Mesenchymal stem cell (in vitro differentiated cells and primary cell): ENCODE results near the gene NEU4.

Experiments
- DNase-seq: peaks from one replicate; pipeline ENCODE4 v3.0.0-alpha.2; 2013
- H2AFZ ChIP-seq: one replicate; pipeline ENCODE4 v1.6.1; 2013; ENCODE audit warnings: low read depth, mild to moderate bottlenecking, control low read depth, inconsistent platforms, low read length, moderate library complexity
- H2AK5ac ChIP-seq: 2 replicates; pipeline ENCODE4 v1.6.1; 2013; ENCODE audit warnings: low read length, moderate library complexity, mild to moderate bottlenecking, inconsistent platforms; ENCODE audit not compliant: severe bottlenecking
- H2BK120ac ChIP-seq: one replicate; pipeline ENCODE4 v1.6.1; 2013; ENCODE audit warnings: low read depth, mild to moderate bottlenecking, inconsistent platforms, low read length, moderate library complexity
- H2BK12ac ChIP-seq, 2 experiments: one replicate each; pipeline ENCODE4 v1.6.1; 2013; ENCODE audit warnings: inconsistent platforms in 2 of 2, low read length in 2 of 2, mild to moderate bottlenecking in 2 of 2, moderate library complexity in 2 of 2, control low read depth in 1 of 2
- H2BK15ac ChIP-seq: one replicate; pipeline ENCODE4 v1.6.1; 2013; ENCODE audit warnings: mild to moderate bottlenecking, low read depth, inconsistent platforms; ENCODE audit not compliant: poor library complexity, severe bottlenecking
- H2BK5ac ChIP-seq: 2 replicates; pipeline ENCODE4 v1.6.1; 2013; ENCODE audit warnings: low read depth, mild to moderate bottlenecking, low read length, control low read depth, inconsistent platforms; ENCODE audit not compliant: poor library complexity, severe bottlenecking
- H3K14ac ChIP-seq, 2 experiments: one replicate each; pipeline ENCODE4 v1.6.1; 2013; ENCODE audit warnings: inconsistent platforms in 2 of 2, low read length in 2 of 2, control low read depth in 1 of 2, mild to moderate bottlenecking in 1 of 2, moderate library complexity in 1 of 2
- H3K18ac ChIP-seq, 2 experiments: one replicate each; pipeline ENCODE4 v1.6.1; 2013; ENCODE audit warnings: inconsistent platforms in 2 of 2, low read length in 2 of 2, control low read depth in 1 of 2, low read depth in 1 of 2, mild to moderate bottlenecking in 1 of 2
- H3K23ac ChIP-seq, 2 experiments: one replicate each; pipeline ENCODE4 v1.6.1; 2013; ENCODE audit warnings: inconsistent platforms in 2 of 2, low read length in 2 of 2, mild to moderate bottlenecking in 2 of 2, moderate library complexity in 2 of 2, control low read depth in 1 of 2
- H3K27ac ChIP-seq: 2 replicates; pipeline ENCODE4 v1.5.1; 2013; ENCODE audit warnings: mild to moderate bottlenecking, moderate library complexity, low read length, control low read depth, inconsistent platforms; ENCODE audit not compliant: poor library complexity, severe bottlenecking
- H3K27me3 ChIP-seq, 2 experiments: 2 replicates each; pipeline versions ENCODE4 v1.6.1 to v1.7.0; 2013; ENCODE audit warnings: low read length in 2 of 2, mild to moderate bottlenecking in 2 of 2, moderate library complexity in 2 of 2, control low read depth in 1 of 2, inconsistent platforms in 1 of 2; ENCODE audit not compliant: control insufficient read depth in 1 of 2, insufficient read depth in 1 of 2
- H3K36me3 ChIP-seq, 2 experiments: 2 replicates each; pipeline versions ENCODE4 v1.6.1 to v1.7.0; 2013; ENCODE audit warnings: low read length in 2 of 2, control low read depth in 1 of 2, inconsistent platforms in 1 of 2, low read depth in 1 of 2, mild to moderate bottlenecking in 1 of 2; ENCODE audit not compliant: insufficient read depth in 2 of 2, control insufficient read depth in 1 of 2
- H3K4ac ChIP-seq, 2 experiments: one replicate each; pipeline ENCODE4 v1.6.1; 2013; ENCODE audit warnings: inconsistent platforms in 2 of 2, low read length in 2 of 2, mild to moderate bottlenecking in 2 of 2, moderate library complexity in 2 of 2, control low read depth in 1 of 2, low read depth in 1 of 2
- H3K4me1 ChIP-seq: 2 replicates; pipeline ENCODE4 v1.6.1; 2013; ENCODE audit warnings: low read depth, low read length, control low read depth; ENCODE audit not compliant: control insufficient read depth, insufficient read depth
- H3K4me2 ChIP-seq: 2 replicates; pipeline ENCODE4 v1.6.1; 2013; ENCODE audit warnings: low read length, mild to moderate bottlenecking, inconsistent platforms; ENCODE audit not compliant: poor library complexity, severe bottlenecking
- H3K4me3 ChIP-seq, 2 experiments: 2 replicates each; pipeline versions ENCODE4 v1.5.1 to v1.7.0; 2013; ENCODE audit warnings: low read length in 2 of 2, mild to moderate bottlenecking in 2 of 2, control low read depth in 1 of 2, low read depth in 1 of 2; ENCODE audit not compliant: insufficient read depth in 1 of 2
- H3K79me1 ChIP-seq: replicated peaks from 2 replicates; pipeline ENCODE4 v1.6.1; 2013; ENCODE audit warnings: mild to moderate bottlenecking, control low read depth, low read length, inconsistent platforms; ENCODE audit not compliant: poor library complexity, severe bottlenecking
- H3K9ac ChIP-seq: 2 replicates; pipeline ENCODE4 v1.7.0; 2013; ENCODE audit warnings: mild to moderate bottlenecking, low read length, moderate library complexity
- H3K9me3 ChIP-seq: 2 replicates; pipeline ENCODE4 v1.7.0; 2013; ENCODE audit warnings: mild to moderate bottlenecking, low read length; ENCODE audit not compliant: control insufficient read depth
- H4K8ac ChIP-seq: one replicate; pipeline ENCODE4 v1.6.1; 2013; ENCODE audit warnings: inconsistent platforms, mild to moderate bottlenecking, low read length, moderate library complexity
- H4K91ac ChIP-seq: one replicate; pipeline ENCODE4 v1.6.1; 2013; ENCODE audit warnings: mild to moderate bottlenecking, low read length, inconsistent platforms
- WGBS: methylation state at CpG from one replicate; pipeline ENCODE4 v1.1.7; 2013; ENCODE audit warnings: mixed read lengths; 5-methylcytosine and 5-hydroxymethylcytosine counted together

NEU4 gene

GRCh38 chr2:241773511-241774418 lies 35.2 kb upstream of the NEU4 start:
- H3K9ac ChIP-seq, result no peak overlapping the region
- DNase-seq, result no peak
- H3K27ac ChIP-seq, result no peak overlapping the region
- no peaks in the 10 kb centered on the region for H3K79me1 ChIP-seq
- no peak overlapping the region for H2BK15ac ChIP-seq
- no peak overlapping the region for H3K4ac ChIP-seq
- H3K4me3 ChIP-seq, result no peak overlapping the region
- H3K4me1 ChIP-seq, result peaks cover 54% of the 10 kb centered on the region
- H4K8ac ChIP-seq, result no peak overlapping the region
- peaks cover 0 to 57% of the 10 kb centered on the region in 2 experiments for H3K27me3 ChIP-seq
- no peak overlapping the region for H3K18ac ChIP-seq
- H2BK12ac ChIP-seq, result no peak overlapping the region
- peak overlapping the region; percentile 27 for H2AK5ac ChIP-seq
- H2BK120ac ChIP-seq, result no peak overlapping the region
- no peak overlapping the region for H3K4me2 ChIP-seq
- no peaks in the 10 kb centered on the region for H3K9me3 ChIP-seq
- H2AFZ ChIP-seq, result no peak overlapping the region
- no peak overlapping the region for H3K23ac ChIP-seq
- H3K36me3 ChIP-seq, result peaks cover 0 to 13% of the 10 kb centered on the region in 2 experiments
- H3K14ac ChIP-seq, result peak overlapping the region in 1 of 2 experiments; percentile 42
- 88% methylated on average over 29 of the region's 29 CpGs for WGBS
- no peak overlapping the region for H2BK5ac ChIP-seq
- H4K91ac ChIP-seq, result no peak overlapping the region

DNA sequence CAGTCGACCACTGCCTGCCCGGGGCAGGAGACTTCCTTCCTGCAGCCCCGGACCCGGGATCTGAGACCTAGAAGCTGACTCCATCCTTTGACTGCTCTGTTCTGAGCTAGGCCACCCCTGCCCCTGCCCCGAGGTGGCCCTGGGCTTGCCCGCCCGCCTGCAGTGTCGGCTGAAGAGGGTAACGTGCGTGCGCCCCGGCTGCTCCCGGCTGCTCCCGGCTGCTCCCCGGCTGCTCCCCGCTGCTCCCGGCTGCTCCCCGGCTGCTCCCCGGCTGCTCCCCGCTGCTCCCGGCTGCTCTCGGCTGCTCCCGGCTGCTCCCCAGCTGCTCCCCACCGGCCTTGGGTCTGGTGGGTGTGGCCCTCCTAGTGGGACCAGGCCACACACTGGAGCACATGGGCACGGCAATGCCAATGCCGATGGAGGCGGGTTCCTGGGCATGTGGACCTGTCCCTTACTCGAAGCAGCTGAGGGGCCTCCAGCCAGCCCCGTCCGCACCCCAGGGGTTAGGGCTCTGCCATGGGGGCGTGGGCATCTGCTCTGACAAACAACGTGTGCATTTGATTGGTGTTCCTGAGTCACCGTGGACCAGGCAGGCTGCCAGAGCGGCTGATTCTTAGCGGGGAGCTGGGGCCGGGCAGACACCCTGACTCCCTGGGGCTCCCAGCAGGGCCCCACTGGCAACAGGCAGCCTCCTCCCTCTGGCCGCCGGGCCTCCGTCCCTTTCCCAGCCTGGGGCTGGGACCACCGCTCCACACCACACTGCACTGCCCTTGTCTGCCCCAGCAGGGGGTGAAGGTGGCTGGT lies 34.4 kb upstream of the NEU4 start:
- H3K4me1 ChIP-seq, result peaks cover 54% of the 10 kb centered on the region
- no peak overlapping the region for H3K27ac ChIP-seq
- whole genome bisulfite sequencing, result 85% methylated on average over 37 of the region's 40 CpGs
- peak; percentile 20 for DNase-seq
- H2BK12ac ChIP-seq, result no peak overlapping the region
- no peak overlapping the region for H3K18ac ChIP-seq
- H2BK15ac ChIP-seq, result no peak overlapping the region
- H3K4me3 ChIP-seq, result peak overlapping the region in 1 of 2 experiments; percentile 44
- H2AFZ ChIP-seq, result no peak overlapping the region
- H2BK120ac ChIP-seq, result no peak overlapping the region
- no peak overlapping the region for H4K91ac ChIP-seq
- no peak overlapping the region for H2AK5ac ChIP-seq
- no peak overlapping the region for H3K4ac ChIP-seq
- no peak overlapping the region for H3K9ac ChIP-seq
- no peak overlapping the region for H3K14ac ChIP-seq
- H3K4me2 ChIP-seq, result peak overlapping the region; percentile 45
- peaks cover 0 to 57% of the 10 kb centered on the region in 2 experiments for H3K27me3 ChIP-seq
- no peak overlapping the region for H3K23ac ChIP-seq
- H3K36me3 ChIP-seq, result peaks cover 0 to 9% of the 10 kb centered on the region in 2 experiments
- no peaks in the 10 kb centered on the region for H3K79me1 ChIP-seq
- no peaks in the 10 kb centered on the region for H3K9me3 ChIP-seq
- H2BK5ac ChIP-seq, result no peak overlapping the region
- H4K8ac ChIP-seq, result no peak overlapping the region

- Histone ChIP-seq H3K4me2 (peak overlapping the region; percentile 17), H3K9ac (no peak overlapping the region), H3K4me1 (peaks cover 46% of the 10 kb centered on the region), H3K27me3 (peaks cover 0 to 53% of the 10 kb centered on the region in 2 experiments), H3K79me1 (no peaks in the 10 kb centered on the region), H2AK5ac (no peak overlapping the region), H3K4ac (no peak overlapping the region), H2BK15ac (no peak overlapping the region), H2BK5ac (no peak overlapping the region), H3K36me3 (peaks cover 0 to 9% of the 10 kb centered on the region in 2 experiments), H3K9me3 (peaks cover under 1% of the 10 kb centered on the region), H4K91ac (peak overlapping the region; percentile 11), H2BK120ac (no peak overlapping the region), H3K23ac (no peak overlapping the region), H2BK12ac (no peak overlapping the region), H2AFZ (no peak overlapping the region), H3K14ac (no peak overlapping the region), H4K8ac (no peak overlapping the region), H3K4me3 (peak overlapping the region in 1 of 2 experiments; percentile 44), H3K27ac (no peak overlapping the region), H3K18ac (no peak overlapping the region)
- WGBS, result 90% methylated on average over 34 of the region's 34 CpGs
- no peak for DNase-seq
Measured at GRCh38 chr2:241775223-241776177, 33.5 kb upstream of the NEU4 start.
